Right cardiac atrium (tissue), 5 donors: ENCODE measurements around the gene ALPG. TPM values are rescaled to one million over a fixed set of nuclear protein-coding genes. Genes with fewer than 3 reads are reported as not detected.

ENCODE experiments used
- polyA plus RNA-seq: library from polyadenylated mRNA; stranded (reverse); fragments of 200-250 nt; gene quantifications from one replicate; pipeline ENCODE4 v1.2.3, GENCODE V29; 2013
- total RNA-seq, 4 donors: library from RNA; stranded (reverse); fragmentation: NEBNext Ultra II Directional; extraction: Animal tissue kit (Norgen Biotek cat#: 25700); gene quantifications; one replicate each; pipeline ENCODE4 v1.2.1, GENCODE V29; 2021
- donor health status: healthy with polysubstance abuse.
- donor health status: DM: no; HTN: yes; CAD: no.
- donor health status: DM: no; HTN: no; CAD: no.
- donor health status: DM: no; HTN: yes; CAD: no; lungs with severe emphysema.
- donor health status: DM: yes; HTN: yes; CAD: no.

Gene ALPG
- total and polyA plus RNA-seq, 5 donors, result not detected

Other genes starting within 250 kb of the ALPG start
- not detected for gene ALPP, start 28.1 kb upstream of the ALPG start, total RNA-seq
- gene ALPP, start 28.1 kb upstream of the ALPG start, polyA plus RNA-seq, result not detected
- not detected for gene ALPI, start 49.3 kb downstream of the ALPG start, total RNA-seq
- gene ALPI, start 49.3 kb downstream of the ALPG start, polyA plus RNA-seq, result not detected
- under 1 TPM in 1 of 4 donors, not detected in 3; 0.25 TPM for gene ECEL1, start 81.0 kb downstream of the ALPG start, total RNA-seq
- 0.05 TPM for gene ECEL1, start 81.0 kb downstream of the ALPG start, polyA plus RNA-seq
- gene PRSS56, start 113.5 kb downstream of the ALPG start, total RNA-seq, result under 1 TPM in 1 of 4 donors, not detected in 3; 0.11 TPM
- 0.05 TPM for gene PRSS56, start 113.5 kb downstream of the ALPG start, polyA plus RNA-seq
- gene CHRND, start 119.3 kb downstream of the ALPG start, total RNA-seq, result under 1 TPM in 1 of 4 donors, not detected in 3; 0.53 TPM
- 0.09 TPM for gene CHRND, start 119.3 kb downstream of the ALPG start, polyA plus RNA-seq
- gene CHRNG, start 132.8 kb downstream of the ALPG start, total RNA-seq, result not detected
- gene CHRNG, start 132.8 kb downstream of the ALPG start, polyA plus RNA-seq, result not detected
- gene TIGD1, start 143.7 kb downstream of the ALPG start, total RNA-seq, result 1 to 10 TPM; 2.6 to 3.3 (median 3.2) TPM
- gene TIGD1, start 143.7 kb downstream of the ALPG start, polyA plus RNA-seq, result 1.9 TPM
- gene EIF4E2, start 143.8 kb downstream of the ALPG start, total RNA-seq, result 10 to 100 TPM; 32.1 to 49.4 (median 45.9) TPM
- gene EIF4E2, start 143.8 kb downstream of the ALPG start, polyA plus RNA-seq, result 32.3 TPM
- gene EFHD1, start 226.8 kb downstream of the ALPG start, total RNA-seq, result 10 to 100 TPM in 2 of 4 donors, 1 to 10 TPM in 2; 6.4 to 14.4 (median 9.6) TPM
- gene EFHD1, start 226.8 kb downstream of the ALPG start, polyA plus RNA-seq, result 14.7 TPM